Stimulated activated naive CD4-positive, alpha-beta T cell treated with Interleukin-2 at 50 U/mL for 16 hours (primary cell): ENCODE data around the gene PPP6R3.

Source experiments
- DNase-seq: peaks from one replicate; lab custom pipeline; 2025; lab: John Stamatoyannopoulos, UW

PPP6R3 gene

GRCh38 chr11:68564261-68564660 is 103.7 kb downstream of the PPP6R3 start:
- no peak for DNase-seq

DNA sequence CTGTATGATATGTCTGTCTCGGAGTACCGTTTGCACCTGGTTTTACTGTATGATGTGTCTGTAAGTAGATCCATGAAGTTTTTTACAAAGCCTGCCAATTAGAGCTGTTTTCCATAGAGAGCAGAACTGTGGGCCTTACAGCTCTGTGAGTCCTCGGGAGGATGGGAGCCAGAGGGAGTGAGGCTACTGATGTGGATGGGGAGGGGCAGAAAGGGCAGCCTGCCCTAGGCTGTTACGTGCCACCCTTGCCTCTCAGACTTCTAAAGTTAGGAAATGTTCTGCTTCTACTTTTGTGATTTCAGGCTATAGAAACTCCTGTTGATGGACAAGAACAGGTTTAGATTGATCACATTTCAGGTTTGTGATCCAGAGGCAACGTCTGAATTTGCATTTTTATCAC is 105.2 kb downstream of the PPP6R3 start:
- no peak for DNase-seq

DNA sequence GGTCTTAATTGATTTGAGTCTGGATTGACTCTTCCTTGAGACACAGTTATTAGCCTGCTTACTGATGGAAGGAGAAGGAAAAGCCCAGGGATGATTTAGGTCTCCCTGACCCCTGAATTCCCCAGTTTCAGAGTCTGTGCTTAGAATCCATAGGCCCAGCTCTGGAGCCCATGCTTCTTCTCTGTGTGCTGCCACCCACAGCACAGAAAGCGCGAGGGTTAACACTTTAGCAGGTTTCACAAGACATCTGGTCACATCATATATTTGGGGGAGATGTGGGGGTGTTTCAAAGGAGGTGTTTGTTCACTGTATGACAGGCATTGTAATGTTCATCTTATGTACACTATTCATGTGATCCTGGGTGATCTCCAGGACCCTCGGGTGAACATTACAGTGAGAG is 107.0 kb downstream of the PPP6R3 start:
- no peak for DNase-seq

DNA sequence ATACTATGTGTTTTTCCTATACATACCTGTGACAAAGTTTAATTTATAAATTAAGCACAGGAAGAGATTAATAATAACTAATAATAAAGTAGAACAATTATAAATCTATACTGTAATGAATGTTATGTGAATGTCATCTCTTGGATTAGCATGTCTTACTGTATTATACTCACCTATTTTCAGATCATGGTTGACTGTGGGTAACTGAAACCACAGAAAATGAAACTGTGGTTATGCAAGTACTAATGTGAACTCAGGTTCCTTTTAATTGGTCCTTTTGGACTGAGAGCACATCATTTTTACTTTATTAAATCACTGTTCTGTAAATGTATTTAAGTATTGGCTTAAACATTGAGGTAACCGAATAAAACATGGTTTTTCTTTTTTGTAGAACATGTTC is 108.8 kb downstream of the PPP6R3 start:
- DNase-seq, result no peak

DNA sequence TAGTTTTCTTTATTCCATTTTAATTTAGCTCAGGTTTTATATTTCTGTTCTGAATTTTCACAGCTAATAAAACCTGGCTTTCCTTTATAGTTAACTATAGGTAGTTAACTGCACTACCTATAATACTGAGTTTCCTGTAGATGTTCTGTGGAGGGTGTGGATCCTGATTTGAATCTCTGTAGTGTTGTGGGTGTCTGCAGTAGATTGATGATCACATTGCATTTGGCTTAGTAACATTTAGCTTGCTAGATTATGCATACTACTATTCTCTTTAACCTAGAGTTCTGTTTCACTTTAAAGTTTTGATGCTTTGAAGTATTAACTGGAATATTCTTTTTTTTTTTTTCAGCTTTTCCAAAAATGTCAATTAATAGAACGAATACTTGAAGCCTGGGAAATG is 110.1 kb downstream of the PPP6R3 start:
- no peak for DNase-seq

GRCh38 chr11:68574308-68574707 is 113.8 kb downstream of the PPP6R3 start:
- no peak for DNase-seq

- DNase-seq, result no peak
Measured at GRCh38 chr11:68575025-68575665, 114.6 kb downstream of the PPP6R3 start.

- DNase-seq, result no peak
Measured at GRCh38 chr11:68579455-68579854, 118.9 kb downstream of the PPP6R3 start.

GRCh38 chr11:68581439-68581838 is 120.9 kb downstream of the PPP6R3 start:
- DNase-seq, result no peak

GRCh38 chr11:68581901-68582300 is 121.3 kb downstream of the PPP6R3 start:
- no peak for DNase-seq

- DNase-seq, result no peak
Measured at GRCh38 chr11:68582416-68583040, 122.0 kb downstream of the PPP6R3 start.

GRCh38 chr11:68583041-68583446 is 122.5 kb downstream of the PPP6R3 start:
- no peak for DNase-seq

GRCh38 chr11:68584097-68584496 is 123.5 kb downstream of the PPP6R3 start:
- peak; percentile 14 for DNase-seq

GRCh38 chr11:68584991-68585524 is 124.5 kb downstream of the PPP6R3 start:
- no peak for DNase-seq

DNA sequence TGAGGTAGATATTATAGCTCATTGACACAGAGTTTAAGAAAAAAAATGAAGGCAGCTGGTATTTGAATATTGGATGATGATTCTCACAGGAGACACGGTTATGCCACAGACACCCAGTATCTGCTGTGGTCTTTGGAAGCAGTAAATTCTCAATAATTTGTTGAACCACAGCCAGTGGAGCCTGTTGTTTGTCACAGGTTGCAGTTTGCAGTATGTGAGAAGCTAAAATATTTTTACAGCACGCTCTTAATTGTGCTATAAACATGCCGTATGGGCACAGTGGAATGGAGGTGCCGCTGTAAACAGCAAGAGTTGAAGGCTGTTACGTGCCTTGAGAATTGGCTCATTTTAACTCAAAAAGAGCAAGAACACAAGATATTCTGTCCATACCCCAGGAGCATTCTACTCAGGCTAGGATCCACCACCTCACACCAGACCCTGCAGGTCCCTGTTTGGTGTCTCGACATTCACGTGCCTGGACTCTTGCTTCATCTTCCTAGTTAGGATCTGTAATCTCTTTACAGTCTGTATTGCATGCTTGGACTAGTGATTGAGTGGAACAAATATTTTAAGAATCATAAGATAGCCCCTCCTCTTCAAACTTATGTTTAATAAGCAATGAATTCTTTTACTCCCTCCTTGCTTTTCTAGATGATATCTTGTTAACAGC is 129.1 kb downstream of the PPP6R3 start:
- no peak for DNase-seq

GRCh38 chr11:68591719-68592118 is 131.2 kb downstream of the PPP6R3 start:
- DNase-seq, result no peak

- DNase-seq, result no peak
Measured at GRCh38 chr11:68593441-68593840, 132.9 kb downstream of the PPP6R3 start.

GRCh38 chr11:68594123-68594522 is 133.6 kb downstream of the PPP6R3 start:
- no peak for DNase-seq

GRCh38 chr11:68596231-68596630 is 135.7 kb downstream of the PPP6R3 start:
- no peak for DNase-seq

DNA sequence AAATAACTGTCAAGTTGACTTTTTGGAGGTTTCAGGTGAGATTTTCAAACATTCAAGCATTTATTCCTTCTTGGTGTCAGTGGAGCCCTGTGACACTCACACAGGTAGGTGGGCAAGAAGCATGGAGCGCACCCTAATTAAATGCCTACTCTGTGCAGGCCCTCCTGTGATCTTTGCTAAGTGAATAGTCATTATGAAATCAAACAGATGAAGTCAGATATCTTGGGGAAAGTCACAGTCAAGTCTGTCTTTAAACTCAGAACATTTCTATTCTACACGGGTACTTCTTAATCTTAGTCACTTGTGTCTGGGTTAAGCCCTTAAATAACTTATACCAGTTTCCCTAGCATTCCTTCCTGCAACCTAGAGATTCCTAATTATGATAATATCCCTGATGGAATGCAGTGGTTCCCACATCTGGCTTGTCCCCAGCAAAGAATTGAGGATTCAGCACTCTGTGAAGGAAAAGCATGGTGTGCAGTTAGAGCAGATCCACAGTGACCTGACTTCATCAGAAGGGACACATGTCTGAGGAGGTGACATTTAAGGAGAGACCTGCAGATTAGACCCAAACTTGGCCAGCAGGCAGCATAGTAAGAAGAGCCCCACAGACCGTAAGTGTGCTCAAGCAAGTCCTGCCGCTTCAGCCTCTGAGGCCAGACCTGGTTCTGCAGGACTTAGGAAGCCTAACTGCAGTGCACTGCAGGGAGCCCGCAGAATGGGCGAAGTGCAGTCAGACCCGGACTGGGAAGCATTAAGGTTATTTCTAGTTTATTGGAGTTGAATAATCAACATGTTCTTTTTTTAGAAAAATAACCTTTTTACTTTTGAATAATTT is 138.5 kb downstream of the PPP6R3 start:
- no peak for DNase-seq

DNA sequence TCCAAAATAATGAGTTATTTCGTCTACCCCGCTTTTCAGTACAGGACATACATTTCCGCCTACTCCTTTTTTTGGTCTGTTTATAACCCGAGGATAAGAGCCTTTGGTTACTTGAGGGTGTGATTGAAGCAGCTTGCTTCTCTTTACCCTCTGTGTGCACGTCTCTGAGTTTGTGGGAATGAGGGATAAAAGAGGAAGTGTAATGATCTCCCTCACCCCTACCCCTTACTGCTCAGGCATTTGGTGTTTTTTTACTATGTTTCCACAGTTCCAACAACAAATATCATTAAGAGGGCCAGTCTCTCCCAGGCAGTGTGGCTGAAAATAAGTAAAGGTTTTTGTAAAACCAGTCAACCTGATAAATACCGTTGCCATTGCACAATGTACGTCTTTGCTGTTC is 140.6 kb downstream of the PPP6R3 start:
- DNase-seq, result no peak

DNA sequence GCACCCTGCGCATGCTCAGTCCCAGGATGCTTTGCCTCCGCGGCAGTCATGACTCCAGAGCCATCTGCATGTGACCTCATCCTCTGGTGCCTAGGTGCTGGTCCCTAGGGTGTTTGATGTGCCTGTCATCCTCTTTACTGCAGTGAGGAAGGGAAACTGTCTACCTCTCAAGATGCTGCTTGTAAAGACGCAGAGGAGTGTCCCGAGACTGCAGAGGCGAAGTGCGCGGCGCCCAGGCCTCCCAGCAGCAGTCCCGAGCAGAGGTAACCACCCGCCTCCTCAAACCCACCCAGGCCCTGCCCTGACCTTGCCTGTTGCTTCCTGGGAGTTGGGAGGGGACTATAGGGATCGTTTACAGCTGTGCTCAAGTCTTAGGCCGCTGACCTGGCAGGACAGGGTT is 149.2 kb downstream of the PPP6R3 start:
- no peak for DNase-seq
